CD4-positive, alpha-beta T cell treated with Interleukin-15 for 1 hour (primary cell): Measurements from ENCODE around the gene TMCC1.
"Not testable (repeated sequence)": the region's sequence is repeated elsewhere in the genome, so short reads cannot be mapped to it uniquely, and the experiment has no call there.

Experiments
- DNase-seq: peaks from one replicate; pipeline ENCODE4 v3.0.0-alpha.2; 2020

Gene TMCC1

GRCh38 chr3:129640985-129641384 is 252.5 kb downstream of the TMCC1 start:
- not testable (repeated sequence) for DNase-seq

GRCh38 chr3:129638481-129638880 is 255.0 kb downstream of the TMCC1 start:
- DNase-seq, result no peak

GRCh38 chr3:129636082-129636481 is 257.4 kb downstream of the TMCC1 start:
- no peak for DNase-seq

- DNase-seq, result no peak
Measured at GRCh38 chr3:129635656-129636055, 257.9 kb downstream of the TMCC1 start.

GRCh38 chr3:129633751-129634481 is 259.6 kb downstream of the TMCC1 start:
- no peak for DNase-seq

GRCh38 chr3:129632977-129633376 is 260.5 kb downstream of the TMCC1 start:
- no peak for DNase-seq

GRCh38 chr3:129632556-129632955 is 261.0 kb downstream of the TMCC1 start:
- no peak for DNase-seq

- no peak for DNase-seq
Measured at GRCh38 chr3:129632056-129632455, 261.5 kb downstream of the TMCC1 start.

- DNase-seq, result no peak
Measured at GRCh38 chr3:129629011-129629410, 264.5 kb downstream of the TMCC1 start.

GRCh38 chr3:129628169-129628522 is 265.4 kb downstream of the TMCC1 start:
- DNase-seq, result no peak

GRCh38 chr3:129627350-129628168 is 266.0 kb downstream of the TMCC1 start:
- peak; percentile 69 for DNase-seq

- DNase-seq, result peak; percentile 77
Measured at GRCh38 chr3:129626744-129627349, 266.7 kb downstream of the TMCC1 start.

GRCh38 chr3:129625072-129625874 is 268.2 kb downstream of the TMCC1 start:
- DNase-seq, result no peak

- DNase-seq, result no peak
Measured at GRCh38 chr3:129624347-129625071, 269.0 kb downstream of the TMCC1 start.

- no peak for DNase-seq
Measured at GRCh38 chr3:129623447-129624118, 269.9 kb downstream of the TMCC1 start.

- DNase-seq, result no peak
Measured at GRCh38 chr3:129622933-129623332, 270.6 kb downstream of the TMCC1 start.

- no peak for DNase-seq
Measured at GRCh38 chr3:129622226-129622874, 271.2 kb downstream of the TMCC1 start.

GRCh38 chr3:129621626-129622225 is 271.8 kb downstream of the TMCC1 start:
- DNase-seq, result no peak

- DNase-seq, result no peak
Measured at GRCh38 chr3:129620828-129621559, 272.5 kb downstream of the TMCC1 start.

GRCh38 chr3:129619726-129620162 is 273.8 kb downstream of the TMCC1 start:
- DNase-seq, result peak; percentile 42
